Sigmoid colon (tissue), 4 donors: ENCODE measurements around the gene FRMD1.

Source experiments
- EP300 ChIP-seq, 4 donors: sonication (generic); formaldehyde crosslinking; IDR thresholded peaks; one replicate each; pipeline ENCODE4 v1.6.1; 2017; ENCODE audit warnings: antibody characterized with exemption in 4 of 4
- POLR2A ChIP-seq, 2 donors: fragments of 450-650 bp; IDR thresholded peaks; one replicate each; pipeline ENCODE4 v1.6.1; 2016; ENCODE audit warnings: antibody characterized with exemption in 2 of 2, mild to moderate bottlenecking in 2 of 2, moderate library complexity in 2 of 2
- POLR2AphosphoS5 ChIP-seq, 4 donors: sonication (generic); formaldehyde crosslinking; IDR thresholded peaks; one replicate each; pipeline ENCODE4 v1.6.1; 2017; ENCODE audit warnings: antibody characterized with exemption in 4 of 4
- TF ChIP-seq, protein P1 (sequence below), 4 experiments: fragments of 450-650 bp in 3 of 4; fragments of 200-600 bp in 1 of 4; IDR thresholded peaks; one replicate each; pipeline ENCODE4 v1.5.1; 2016 to 2019; ENCODE audit warnings: antibody characterized with exemption in 4 of 4, mild to moderate bottlenecking in 3 of 4, moderate library complexity in 2 of 4

DNA sequence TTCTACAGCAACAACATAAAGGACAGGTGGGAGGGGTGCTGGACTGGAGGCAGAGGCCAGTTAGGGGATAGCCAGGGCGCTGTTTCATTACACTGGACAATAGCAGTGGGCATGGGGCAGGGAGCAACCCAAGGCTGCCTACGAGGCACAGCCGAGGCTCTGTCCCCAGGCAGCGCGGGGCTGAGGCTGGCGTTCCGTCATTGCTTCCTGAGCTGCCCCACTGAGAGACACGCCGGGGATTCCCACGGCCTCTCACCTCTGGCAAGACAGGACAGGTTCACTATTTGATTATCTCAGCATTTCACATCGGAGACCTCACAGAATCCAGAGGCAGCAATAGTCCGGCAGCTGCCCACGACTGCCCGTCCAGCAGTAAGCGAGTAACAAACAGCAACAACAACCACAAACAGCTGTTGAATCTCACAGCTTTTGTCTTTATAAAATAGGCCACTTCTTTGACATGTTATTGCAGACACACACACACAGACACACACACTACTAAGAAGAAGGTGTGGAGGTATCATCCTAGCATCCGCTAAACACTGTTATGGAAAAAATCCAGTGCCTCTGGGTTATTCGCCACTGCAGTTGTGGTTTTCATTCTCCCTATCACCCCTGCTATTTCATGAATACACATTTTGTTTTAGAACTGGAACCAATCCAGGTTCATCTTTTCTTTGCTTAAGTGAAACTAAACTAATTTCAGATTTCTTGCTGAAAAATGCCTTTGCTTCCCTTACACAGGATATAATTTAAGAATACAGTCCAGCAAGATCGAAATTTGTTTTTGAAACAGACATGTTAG is 62.1 kb downstream of the FRMD1 start:
- TF ChIP-seq POLR2AphosphoS5 (IDR thresholded peaks at IDR 0.05) (no peak), POLR2A (IDR thresholded peaks at IDR 0.05) (no peak), EP300 (IDR thresholded peaks at IDR 0.05) (no peak)
- TF ChIP-seq, protein P1, sequence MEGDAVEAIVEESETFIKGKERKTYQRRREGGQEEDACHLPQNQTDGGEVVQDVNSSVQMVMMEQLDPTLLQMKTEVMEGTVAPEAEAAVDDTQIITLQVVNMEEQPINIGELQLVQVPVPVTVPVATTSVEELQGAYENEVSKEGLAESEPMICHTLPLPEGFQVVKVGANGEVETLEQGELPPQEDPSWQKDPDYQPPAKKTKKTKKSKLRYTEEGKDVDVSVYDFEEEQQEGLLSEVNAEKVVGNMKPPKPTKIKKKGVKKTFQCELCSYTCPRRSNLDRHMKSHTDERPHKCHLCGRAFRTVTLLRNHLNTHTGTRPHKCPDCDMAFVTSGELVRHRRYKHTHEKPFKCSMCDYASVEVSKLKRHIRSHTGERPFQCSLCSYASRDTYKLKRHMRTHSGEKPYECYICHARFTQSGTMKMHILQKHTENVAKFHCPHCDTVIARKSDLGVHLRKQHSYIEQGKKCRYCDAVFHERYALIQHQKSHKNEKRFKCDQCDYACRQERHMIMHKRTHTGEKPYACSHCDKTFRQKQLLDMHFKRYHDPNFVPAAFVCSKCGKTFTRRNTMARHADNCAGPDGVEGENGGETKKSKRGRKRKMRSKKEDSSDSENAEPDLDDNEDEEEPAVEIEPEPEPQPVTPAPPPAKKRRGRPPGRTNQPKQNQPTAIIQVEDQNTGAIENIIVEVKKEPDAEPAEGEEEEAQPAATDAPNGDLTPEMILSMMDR (IDR thresholded peaks at IDR 0.05): no peak
